Esophagus muscularis mucosa (tissue), 3 donors: ENCODE measurements around the gene CNOT4.

Source experiments
- POLR2A ChIP-seq: fragments of 450-650 bp; IDR thresholded peaks from one replicate; pipeline ENCODE4 v1.6.1; 2017; ENCODE audit warnings: antibody characterized with exemption, moderate library complexity, mild to moderate bottlenecking, low read depth
- TF ChIP-seq, protein P1 (sequence below), 3 experiments: fragments of 200-600 bp in 2 of 3; fragments of 450-650 bp in 1 of 3; sonication (generic) in 2 of 3; IDR thresholded peaks; one replicate each; pipeline ENCODE4 v1.5.1; 2017 to 2019; ENCODE audit warnings: antibody characterized with exemption in 3 of 3, mild to moderate bottlenecking in 2 of 3, moderate library complexity in 1 of 3

GRCh38 chr7:135536150-135536549 is 26.2 kb upstream of the CNOT4 start:
- TF ChIP-seq, protein P1, sequence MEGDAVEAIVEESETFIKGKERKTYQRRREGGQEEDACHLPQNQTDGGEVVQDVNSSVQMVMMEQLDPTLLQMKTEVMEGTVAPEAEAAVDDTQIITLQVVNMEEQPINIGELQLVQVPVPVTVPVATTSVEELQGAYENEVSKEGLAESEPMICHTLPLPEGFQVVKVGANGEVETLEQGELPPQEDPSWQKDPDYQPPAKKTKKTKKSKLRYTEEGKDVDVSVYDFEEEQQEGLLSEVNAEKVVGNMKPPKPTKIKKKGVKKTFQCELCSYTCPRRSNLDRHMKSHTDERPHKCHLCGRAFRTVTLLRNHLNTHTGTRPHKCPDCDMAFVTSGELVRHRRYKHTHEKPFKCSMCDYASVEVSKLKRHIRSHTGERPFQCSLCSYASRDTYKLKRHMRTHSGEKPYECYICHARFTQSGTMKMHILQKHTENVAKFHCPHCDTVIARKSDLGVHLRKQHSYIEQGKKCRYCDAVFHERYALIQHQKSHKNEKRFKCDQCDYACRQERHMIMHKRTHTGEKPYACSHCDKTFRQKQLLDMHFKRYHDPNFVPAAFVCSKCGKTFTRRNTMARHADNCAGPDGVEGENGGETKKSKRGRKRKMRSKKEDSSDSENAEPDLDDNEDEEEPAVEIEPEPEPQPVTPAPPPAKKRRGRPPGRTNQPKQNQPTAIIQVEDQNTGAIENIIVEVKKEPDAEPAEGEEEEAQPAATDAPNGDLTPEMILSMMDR (IDR thresholded peaks at IDR 0.05) = no peak
- TF ChIP-seq POLR2A = no peak
